Breast epithelium (tissue), 3 donors: ENCODE results near the gene SELE.
"Not testable (repeated sequence)": the region's sequence is repeated elsewhere in the genome, so short reads cannot be mapped to it uniquely, and the experiment has no call there.

Experiments
- CTCF ChIP-seq, 3 donors: fragments of 450-650 bp; IDR thresholded peaks; one replicate each; pipeline ENCODE4 v1.5.1; 2016 to 2017; ENCODE audit warnings: antibody characterized with exemption in 3 of 3, mild to moderate bottlenecking in 3 of 3, moderate library complexity in 3 of 3
- POLR2A ChIP-seq: fragments of 450-650 bp; IDR thresholded peaks from one replicate; pipeline ENCODE4 v1.6.1; 2016; ENCODE audit warnings: antibody characterized with exemption, mild to moderate bottlenecking, moderate library complexity
- POLR2AphosphoS5 ChIP-seq, 3 donors: sonication (generic); formaldehyde crosslinking; IDR thresholded peaks; one replicate each; pipeline ENCODE4 v1.6.1; 2017; ENCODE audit warnings: antibody characterized with exemption in 3 of 3

- TF ChIP-seq CTCF (IDR thresholded peaks at IDR 0.05); POLR2A; POLR2AphosphoS5 (IDR thresholded peaks at IDR 0.05): not testable (repeated sequence)
Observed at GRCh38 chr1:169683168-169683567, 50.7 kb downstream of the SELE start.
